Measurements from ENCODE around the gene NLRP1.

NLRP1 gene

DNA sequence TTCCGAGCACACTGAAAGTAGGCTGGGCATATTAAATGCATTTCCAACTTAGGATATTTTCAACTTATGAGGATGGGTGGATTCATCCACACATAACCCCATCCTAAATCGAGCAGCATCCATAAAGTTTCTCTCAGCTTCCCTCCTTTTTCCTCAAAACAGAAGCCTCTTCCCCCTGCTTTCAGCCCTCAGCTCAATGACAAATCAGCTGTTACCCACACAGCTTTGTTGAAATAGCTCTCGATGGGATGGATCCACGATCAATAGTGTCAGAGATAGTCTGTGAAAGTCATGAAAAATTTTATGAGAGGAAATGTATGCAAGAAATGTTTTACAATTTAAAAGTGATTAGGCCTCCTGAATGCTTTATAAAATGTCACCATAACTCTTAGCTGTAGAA lies 118.0 kb downstream of the NLRP1 start:
- FAIRE-seq, result no peak

DNA sequence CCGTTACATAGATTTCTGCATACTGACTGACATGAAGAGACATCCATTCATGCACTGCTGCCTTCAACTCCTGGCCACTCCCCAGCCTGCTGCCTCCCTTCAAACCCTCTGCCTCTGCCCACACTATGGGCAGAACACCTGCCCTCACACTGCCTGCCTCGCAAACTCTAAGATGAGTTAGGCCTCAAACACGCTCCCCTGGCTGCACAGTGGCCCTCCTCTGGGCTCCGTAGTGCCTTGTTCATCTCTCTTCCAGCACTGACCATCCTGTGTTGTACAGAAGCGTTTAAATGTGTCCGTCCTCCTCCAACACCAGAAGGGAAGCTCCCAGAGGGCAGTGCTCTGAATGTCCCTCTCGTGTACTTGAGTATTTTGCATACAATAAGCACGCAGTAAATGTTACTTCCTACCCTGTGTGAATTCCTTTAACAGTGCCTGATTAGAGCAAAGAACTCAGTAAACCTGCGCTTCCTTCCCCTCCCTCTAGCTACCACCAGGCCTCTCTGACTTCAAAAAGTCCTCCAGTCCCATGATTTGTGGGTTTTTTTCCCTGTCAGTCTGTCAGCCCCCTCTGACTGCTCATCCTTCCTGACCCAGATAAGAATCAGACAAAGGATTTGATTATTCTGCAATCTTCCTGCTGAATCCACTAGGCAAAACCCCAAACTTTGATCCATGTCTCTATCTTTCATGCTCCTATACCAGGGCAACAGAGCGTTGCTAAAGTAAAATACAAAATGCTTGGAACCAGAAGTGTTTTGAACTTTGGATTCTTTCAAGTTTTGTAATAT lies 119.4 kb downstream of the NLRP1 start:
- FAIRE-seq, result no peak

Measured in G401.6 (cell line).